Activated T-helper 1 cell treated with anti-CD3 and anti-CD28 coated beads, Interleukin-12 subunit alpha, Interleukin-12 subunit beta, Interleukin-2, Interleukin-4 antibody, amounts not matched to agents 30 ng/mL and 10 ng/mL and 1 ng/mL, durations not matched to agents 14 hours and 24 hours and 36 hours (primary cell): ENCODE results near the gene DNAJC13. TPM values are rescaled to one million over a fixed set of nuclear protein-coding genes. Genes with fewer than 3 reads are reported as not detected.

Experiments
- DNase-seq: peaks from one replicate; pipeline ENCODE4 v3.0.0; 2021; ENCODE audit warnings: low spot score
- H3K27ac Mint-ChIP-seq: one replicate; pipeline ENCODE4 v1.8.0; 2021; ENCODE audit warnings: mild to moderate bottlenecking, mixed read lengths
- H3K27me3 Mint-ChIP-seq: one replicate; pipeline ENCODE4 v1.8.0; 2022; ENCODE audit warnings: mild to moderate bottlenecking, moderate library complexity, mixed read lengths; ENCODE audit not compliant: insufficient read depth
- H3K36me3 Mint-ChIP-seq: one replicate; pipeline ENCODE4 v1.8.0; 2021; ENCODE audit warnings: low read depth, mixed read lengths
- H3K4me1 Mint-ChIP-seq: one replicate; pipeline ENCODE4 v1.8.0; 2021; ENCODE audit warnings: low read depth, mixed read lengths
- H3K4me3 Mint-ChIP-seq: one replicate; pipeline ENCODE4 v1.8.0; 2021; ENCODE audit warnings: mild to moderate bottlenecking, moderate library complexity, mixed read lengths
- H3K9me3 Mint-ChIP-seq: one replicate; pipeline ENCODE4 v1.8.0; 2021; ENCODE audit warnings: mixed read lengths
- intact Hi-C: fragments of 100-400 bp; cut with micrococcal nuclease; formaldehyde crosslinking; loops from one replicate; pipeline ENCODE4 v1.15.1; 2024
- total RNA-seq: library from RNA; stranded (reverse); gene quantifications from 2 replicates; pipeline ENCODE4 v1.2.3, GENCODE V29; 2022

The DNAJC13 gene
- total RNA-seq, 1 donor from 2014 or later = 30.2 TPM

DNA sequence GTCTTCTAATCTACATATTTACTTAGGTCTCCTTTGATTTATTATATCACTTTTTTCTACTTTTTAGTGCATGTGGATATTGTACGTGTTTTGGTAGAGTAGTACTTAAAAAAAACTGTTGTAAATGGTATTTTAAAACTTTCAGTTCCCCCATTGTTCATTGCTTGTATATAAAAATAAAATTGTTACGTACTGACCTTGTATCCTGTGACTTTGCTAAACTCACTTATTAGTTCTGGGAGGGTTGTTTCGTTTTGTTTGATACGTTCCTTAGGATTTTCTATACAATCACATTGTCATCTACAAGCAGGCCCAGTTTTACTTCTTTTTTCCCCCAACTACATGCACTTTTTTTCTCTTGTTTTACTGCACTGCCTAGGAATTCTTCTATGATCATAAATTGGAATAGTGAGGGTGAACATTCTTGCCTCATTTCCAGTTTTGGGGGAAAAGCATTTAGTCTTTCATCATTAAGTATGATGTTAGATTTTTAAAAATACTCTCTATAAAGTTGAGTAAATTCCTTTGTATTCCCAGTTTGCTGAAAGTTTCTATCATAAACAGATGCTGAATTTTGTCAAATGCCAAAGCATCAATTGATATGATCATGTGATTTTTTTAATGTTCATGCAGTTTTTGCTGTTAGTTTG, 146.2 kb downstream of the DNAJC13 start:
- DNase-seq = no peak
- peaks cover 4% of the 10 kb centered on the region for H3K36me3 Mint-ChIP-seq
- H3K4me1 Mint-ChIP-seq = peaks cover 4% of the 10 kb centered on the region
- H3K27me3 Mint-ChIP-seq = no peaks in the 10 kb centered on the region
- H3K9me3 Mint-ChIP-seq = no peaks in the 10 kb centered on the region
- intact Hi-C loops = no loop called here
- no peak overlapping the region for H3K4me3 Mint-ChIP-seq
- no peak overlapping the region for H3K27ac Mint-ChIP-seq

DNA sequence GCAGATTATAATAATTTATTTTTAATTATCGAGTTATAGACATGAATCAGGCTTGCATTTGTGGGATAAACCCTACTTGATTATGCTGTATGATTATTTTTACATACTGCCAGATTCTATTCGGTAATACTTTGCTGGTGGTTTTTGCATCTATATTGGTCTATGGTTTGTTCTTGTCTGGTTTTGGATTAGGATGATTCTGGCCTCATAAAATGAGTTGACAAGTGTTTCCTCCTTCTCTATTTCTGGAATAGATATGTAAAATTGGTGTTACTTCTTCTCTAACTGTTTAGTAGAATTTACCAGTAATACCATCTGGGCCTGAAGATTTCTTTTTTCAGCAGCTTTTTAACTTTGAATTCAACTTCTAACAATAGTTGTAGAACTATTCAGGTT, 146.8 kb downstream of the DNAJC13 start:
- H3K27me3 Mint-ChIP-seq = no peaks in the 10 kb centered on the region
- H3K4me1 Mint-ChIP-seq = peaks cover 9% of the 10 kb centered on the region
- no peak for DNase-seq
- intact Hi-C loops = no loop called here
- no peak overlapping the region for H3K4me3 Mint-ChIP-seq
- peaks cover 4% of the 10 kb centered on the region for H3K36me3 Mint-ChIP-seq
- H3K9me3 Mint-ChIP-seq = no peaks in the 10 kb centered on the region
- H3K27ac Mint-ChIP-seq = no peak overlapping the region

DNA sequence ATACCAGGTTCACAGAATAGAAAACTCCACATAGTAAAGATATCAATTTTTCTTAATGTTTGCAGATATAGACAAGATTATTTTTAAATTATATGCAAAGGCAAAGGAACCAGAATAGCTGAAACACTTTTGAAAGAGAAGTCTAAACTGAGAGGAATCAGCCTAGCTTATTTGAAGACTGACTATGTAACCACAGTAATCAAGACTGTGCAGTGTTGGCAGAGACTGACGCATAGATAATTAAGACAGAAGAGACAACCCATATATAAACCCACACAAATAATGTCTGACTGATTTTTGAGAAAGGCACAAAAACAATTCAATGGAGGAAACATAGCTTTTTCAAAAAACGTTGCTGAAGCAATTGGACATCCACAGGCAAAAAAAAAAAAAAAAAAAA, 151.1 kb downstream of the DNAJC13 start:
- Mint-ChIP-seq H3K27ac (peak overlapping the region; percentile 86), H3K36me3 (peaks cover 20% of the 10 kb centered on the region), H3K4me1 (peaks cover 19% of the 10 kb centered on the region), H3K27me3 (no peaks in the 10 kb centered on the region), H3K9me3 (no peaks in the 10 kb centered on the region), H3K4me3 (no peak overlapping the region)
- intact Hi-C loops = no loop called here
- no peak for DNase-seq

DNA sequence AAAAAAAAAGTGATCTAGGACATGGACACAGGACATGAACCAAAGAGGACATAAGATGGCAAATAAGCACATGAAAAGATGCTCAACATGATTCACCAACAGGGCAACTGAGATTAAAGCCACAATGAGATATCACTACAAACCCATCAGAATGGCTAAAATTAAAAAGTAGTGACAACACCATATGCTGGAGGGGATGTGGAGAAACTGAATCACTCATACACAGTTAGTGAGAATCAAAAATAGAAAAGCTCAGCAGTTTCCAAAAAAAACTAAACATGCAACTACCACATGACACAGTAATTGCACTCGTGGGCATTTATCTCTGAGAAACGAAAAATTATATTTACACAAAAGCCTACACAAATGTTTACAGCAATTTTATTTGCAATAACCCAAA, 151.9 kb downstream of the DNAJC13 start:
- Mint-ChIP-seq H3K9me3 (no peaks in the 10 kb centered on the region), H3K4me3 (peak overlapping the region; percentile 4), H3K27me3 (no peaks in the 10 kb centered on the region), H3K4me1 (peaks cover 19% of the 10 kb centered on the region), H3K36me3 (peaks cover 20% of the 10 kb centered on the region), H3K27ac (peak overlapping the region; percentile 86)
- no peak for DNase-seq
- intact Hi-C loops = loop anchor here (1.0 kb wide), 3 partner anchors 19 to 33 kb away; no protein-coding TSS in a partner anchor

GRCh38 chr3:132569580-132569979, 152.3 kb downstream of the DNAJC13 start:
- peaks cover 19% of the 10 kb centered on the region for H3K4me1 Mint-ChIP-seq
- peaks cover 20% of the 10 kb centered on the region for H3K36me3 Mint-ChIP-seq
- intact Hi-C loops = loop anchor here (1.0 kb wide), 3 partner anchors 19 to 33 kb away; no protein-coding TSS in a partner anchor
- no peaks in the 10 kb centered on the region for H3K27me3 Mint-ChIP-seq
- H3K9me3 Mint-ChIP-seq = no peaks in the 10 kb centered on the region
- peak overlapping the region; percentile 86 for H3K27ac Mint-ChIP-seq
- H3K4me3 Mint-ChIP-seq = no peak overlapping the region
- no peak for DNase-seq

GRCh38 chr3:132570016-132570415, 152.7 kb downstream of the DNAJC13 start:
- Mint-ChIP-seq H3K4me1 (peaks cover 19% of the 10 kb centered on the region), H3K27me3 (no peaks in the 10 kb centered on the region), H3K27ac (peak overlapping the region; percentile 86), H3K36me3 (peaks cover 20% of the 10 kb centered on the region), H3K4me3 (no peak overlapping the region), H3K9me3 (no peaks in the 10 kb centered on the region)
- intact Hi-C loops = no loop called here
- DNase-seq = no peak

DNA sequence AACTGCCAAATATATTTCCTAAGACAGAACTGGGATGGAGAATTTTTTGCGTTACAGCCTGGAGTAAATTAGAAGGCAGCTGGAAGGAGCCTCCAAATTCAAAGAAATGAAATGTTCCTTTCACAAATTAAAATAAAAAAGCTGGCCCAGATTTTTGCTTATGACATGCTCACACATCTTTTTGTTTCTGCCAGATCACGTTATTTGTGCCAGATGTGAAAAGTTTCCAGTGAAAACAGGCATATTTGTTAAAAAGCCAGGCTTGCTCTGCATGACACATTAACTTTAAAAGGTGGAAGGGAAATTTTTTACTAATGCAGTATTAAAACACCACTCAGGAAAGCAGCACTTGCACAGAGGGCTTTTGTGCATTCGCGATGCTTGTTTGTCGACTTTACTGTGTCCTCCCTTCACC, 156.5 kb downstream of the DNAJC13 start:
- intact Hi-C loops = no loop called here
- H3K4me1 Mint-ChIP-seq = peaks cover 12% of the 10 kb centered on the region
- no peaks in the 10 kb centered on the region for H3K27me3 Mint-ChIP-seq
- peaks cover 27% of the 10 kb centered on the region for H3K36me3 Mint-ChIP-seq
- DNase-seq = no peak
- no peak overlapping the region for H3K27ac Mint-ChIP-seq
- no peak overlapping the region for H3K4me3 Mint-ChIP-seq
- no peaks in the 10 kb centered on the region for H3K9me3 Mint-ChIP-seq

GRCh38 chr3:132587401-132587800, 170.1 kb downstream of the DNAJC13 start:
- no peak overlapping the region for H3K27ac Mint-ChIP-seq
- H3K4me3 Mint-ChIP-seq = no peak overlapping the region
- H3K36me3 Mint-ChIP-seq = peaks cover 6% of the 10 kb centered on the region
- intact Hi-C loops = no loop called here
- no peaks in the 10 kb centered on the region for H3K4me1 Mint-ChIP-seq
- DNase-seq = no peak
- H3K9me3 Mint-ChIP-seq = no peaks in the 10 kb centered on the region
- H3K27me3 Mint-ChIP-seq = peaks cover 2% of the 10 kb centered on the region

Other genes with a start within 250 kb of the DNAJC13 start
- not detected in 2 replicates for gene ACP3, start 100.1 kb upstream of the DNAJC13 start, total RNA-seq
- gene ACKR4, start 179.8 kb downstream of the DNAJC13 start, total RNA-seq = 0.15 and 0.16 TPM in 2 replicates
- 14.1 and 14.3 TPM in 2 replicates for gene ACAD11, start 242.3 kb downstream of the DNAJC13 start, total RNA-seq
- gene UBA5, start 242.8 kb downstream of the DNAJC13 start, total RNA-seq = 74.3 and 81.1 TPM in 2 replicates